Effector memory CD4-positive, alpha-beta T cell (primary cell): Measurements from ENCODE around the gene SLC25A42.

Source experiments
- DNase-seq, 3 donors: peaks; one replicate each; pipeline ENCODE4 v3.0.0-alpha.2; 2020
- H3K27ac ChIP-seq: 2 replicates; pipeline ENCODE4 v1.7.0; 2013; ENCODE audit warnings: mild to moderate bottlenecking, low read length, moderate library complexity; ENCODE audit not compliant: insufficient read depth, poor library complexity, severe bottlenecking
- H3K27me3 ChIP-seq: replicated peaks from 2 replicates; pipeline ENCODE4 v1.7.0; 2013; ENCODE audit warnings: mild to moderate bottlenecking, low read length; ENCODE audit not compliant: insufficient read depth, control insufficient read depth, poor library complexity, severe bottlenecking
- H3K36me3 ChIP-seq: 2 replicates; pipeline ENCODE4 v1.7.0; 2013; ENCODE audit warnings: mild to moderate bottlenecking, low read length, moderate library complexity; ENCODE audit not compliant: control insufficient read depth, insufficient read depth
- H3K4me1 ChIP-seq: 2 replicates; pipeline ENCODE4 v1.7.0; 2013; ENCODE audit warnings: low read length, mild to moderate bottlenecking; ENCODE audit not compliant: control insufficient read depth, insufficient read depth, poor library complexity, severe bottlenecking
- H3K4me3 ChIP-seq: 2 replicates; pipeline ENCODE4 v1.7.0; 2013; ENCODE audit warnings: low read length, low read depth, mild to moderate bottlenecking; ENCODE audit not compliant: insufficient read depth, poor library complexity, severe bottlenecking
- H3K9me3 ChIP-seq: 2 replicates; pipeline ENCODE4 v1.7.0; 2013; ENCODE audit warnings: mild to moderate bottlenecking, low read length, moderate library complexity; ENCODE audit not compliant: control insufficient read depth

The SLC25A42 gene

DNA sequence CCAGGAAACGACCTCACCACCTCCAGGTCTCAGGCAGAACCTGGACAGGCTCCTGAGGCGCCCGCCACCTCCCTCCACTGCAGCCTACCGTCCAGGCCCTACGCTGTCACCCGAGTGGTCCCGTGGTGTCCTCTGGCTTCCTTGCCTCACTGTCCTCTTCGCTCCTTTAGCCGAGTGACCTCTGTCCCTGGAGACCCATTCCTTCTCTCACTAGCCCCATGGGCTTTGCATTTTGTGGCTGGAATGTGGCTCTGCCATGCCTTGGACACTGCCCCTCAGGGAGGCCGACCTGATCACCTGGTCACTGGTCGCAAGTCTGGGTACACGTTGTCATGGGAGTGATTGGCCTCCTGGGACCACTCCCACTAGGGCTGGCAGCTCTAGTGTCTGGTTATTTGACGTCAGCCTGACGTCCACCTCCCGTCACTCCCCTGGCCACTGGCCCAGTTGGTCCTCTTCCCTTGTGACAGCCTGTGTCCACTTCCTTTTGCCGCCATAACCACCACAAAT, 17.9 kb downstream of the SLC25A42 start:
- no peaks in the 10 kb centered on the region for H3K9me3 ChIP-seq
- DNase-seq = no peak

DNA sequence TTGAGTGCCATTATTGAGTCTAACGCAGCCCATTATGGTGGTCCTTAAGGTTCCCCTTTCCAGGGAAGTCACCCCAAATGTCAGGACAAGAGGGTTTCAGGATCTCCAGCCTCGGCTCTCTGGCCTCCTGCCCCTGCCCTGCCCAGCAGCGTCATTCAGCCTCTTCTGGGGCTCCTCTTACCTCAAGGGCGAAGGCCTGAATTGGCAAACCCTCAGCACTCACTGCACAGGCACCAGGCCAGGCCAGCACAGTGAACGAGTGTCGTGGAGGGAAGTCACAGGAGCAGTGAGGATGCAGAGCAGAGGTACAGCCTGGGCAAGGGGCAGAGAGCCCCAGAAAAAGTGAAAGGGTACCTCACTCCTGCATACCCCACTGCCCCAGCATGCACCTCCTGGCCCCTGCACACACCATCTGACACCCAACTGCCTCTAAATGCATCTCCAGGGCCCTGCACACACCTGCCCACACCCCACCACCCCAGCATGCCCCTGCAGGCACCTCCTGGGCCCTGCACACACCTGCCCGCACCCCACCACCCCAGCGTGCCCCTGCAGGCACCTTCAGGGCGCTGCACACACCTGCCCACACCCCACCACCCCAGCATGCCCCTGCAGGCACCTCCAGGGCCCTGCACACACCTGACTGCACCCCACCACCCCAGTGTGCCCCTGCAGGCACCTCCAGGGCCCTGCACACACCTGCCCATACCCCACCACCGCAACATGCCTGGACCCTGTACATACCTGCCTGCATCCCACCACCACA, 19.8 kb downstream of the SLC25A42 start:
- Histone ChIP-seq H3K9me3 (no peaks in the 10 kb centered on the region), H3K4me3 (no peak overlapping the region), H3K27me3 (no peaks in the 10 kb centered on the region), H3K27ac (no peak overlapping the region), H3K36me3 (no peaks in the 10 kb centered on the region), H3K4me1 (no peaks in the 10 kb centered on the region)
- DNase-seq = no peak

More for the DNA sequence above, 17.9 kb downstream of the SLC25A42 start:
- Histone ChIP-seq H3K4me1 (no peaks in the 10 kb centered on the region), H3K36me3 (no peaks in the 10 kb centered on the region), H3K4me3 (no peak overlapping the region), H3K27me3 (no peaks in the 10 kb centered on the region), H3K27ac (no peak overlapping the region)

DNA sequence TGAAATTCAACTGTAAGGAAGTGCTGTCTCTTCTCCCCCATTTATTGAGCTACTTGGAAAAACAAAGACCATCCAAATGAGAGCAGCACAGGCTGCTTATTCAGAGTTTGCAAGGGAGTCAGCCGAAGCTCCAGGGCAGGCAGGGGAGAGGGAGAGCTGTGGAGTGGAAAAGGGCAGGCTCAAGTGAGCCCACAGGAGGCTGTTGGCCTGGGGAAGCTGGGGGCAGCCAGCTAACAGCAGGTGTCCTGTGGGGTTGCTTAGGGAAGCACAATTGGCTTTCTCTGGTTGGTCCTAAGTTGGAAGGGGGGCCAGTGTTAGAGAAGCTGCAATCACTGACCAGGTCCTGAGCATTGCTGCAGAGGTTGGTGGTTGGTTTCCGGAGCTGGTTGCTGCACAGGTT, 23.9 kb downstream of the SLC25A42 start:
- Histone ChIP-seq H3K9me3 (no peaks in the 10 kb centered on the region), H3K4me3 (no peak overlapping the region), H3K27ac (no peak overlapping the region), H3K4me1 (no peaks in the 10 kb centered on the region), H3K36me3 (no peaks in the 10 kb centered on the region), H3K27me3 (no peaks in the 10 kb centered on the region)
- DNase-seq = no peak

DNA sequence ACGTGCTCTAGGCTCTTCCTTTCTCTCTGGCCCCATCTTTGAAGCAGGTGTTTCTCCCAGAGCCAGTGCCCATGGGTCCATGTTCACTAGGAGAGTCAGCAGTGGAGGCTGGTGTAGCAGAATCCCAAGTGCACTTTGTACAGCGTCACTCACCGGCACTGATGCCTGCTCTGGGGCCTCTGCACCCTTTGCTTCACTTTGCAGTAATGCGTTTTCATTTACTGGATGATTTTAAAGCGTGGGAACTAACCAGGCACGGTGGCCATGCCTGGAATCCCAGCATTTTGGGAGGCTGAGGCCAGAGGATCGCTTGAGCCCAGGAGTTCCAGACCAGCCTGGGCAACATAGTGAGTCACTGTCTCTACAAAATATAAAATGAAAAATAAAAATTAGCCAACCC, 30.7 kb downstream of the SLC25A42 start:
- no peak overlapping the region for H3K27ac ChIP-seq
- no peak overlapping the region for H3K4me3 ChIP-seq
- DNase-seq = no peak
- no peaks in the 10 kb centered on the region for H3K36me3 ChIP-seq
- no peaks in the 10 kb centered on the region for H3K9me3 ChIP-seq
- no peaks in the 10 kb centered on the region for H3K4me1 ChIP-seq
- no peaks in the 10 kb centered on the region for H3K27me3 ChIP-seq

- Histone ChIP-seq H3K27ac (no peak overlapping the region), H3K27me3 (no peaks in the 10 kb centered on the region), H3K4me1 (no peaks in the 10 kb centered on the region), H3K36me3 (peaks cover 4% of the 10 kb centered on the region), H3K4me3 (no peak overlapping the region), H3K9me3 (no peaks in the 10 kb centered on the region)
- no peak for DNase-seq
Observed at GRCh38 chr19:19095691-19096090, 31.9 kb downstream of the SLC25A42 start.

DNA sequence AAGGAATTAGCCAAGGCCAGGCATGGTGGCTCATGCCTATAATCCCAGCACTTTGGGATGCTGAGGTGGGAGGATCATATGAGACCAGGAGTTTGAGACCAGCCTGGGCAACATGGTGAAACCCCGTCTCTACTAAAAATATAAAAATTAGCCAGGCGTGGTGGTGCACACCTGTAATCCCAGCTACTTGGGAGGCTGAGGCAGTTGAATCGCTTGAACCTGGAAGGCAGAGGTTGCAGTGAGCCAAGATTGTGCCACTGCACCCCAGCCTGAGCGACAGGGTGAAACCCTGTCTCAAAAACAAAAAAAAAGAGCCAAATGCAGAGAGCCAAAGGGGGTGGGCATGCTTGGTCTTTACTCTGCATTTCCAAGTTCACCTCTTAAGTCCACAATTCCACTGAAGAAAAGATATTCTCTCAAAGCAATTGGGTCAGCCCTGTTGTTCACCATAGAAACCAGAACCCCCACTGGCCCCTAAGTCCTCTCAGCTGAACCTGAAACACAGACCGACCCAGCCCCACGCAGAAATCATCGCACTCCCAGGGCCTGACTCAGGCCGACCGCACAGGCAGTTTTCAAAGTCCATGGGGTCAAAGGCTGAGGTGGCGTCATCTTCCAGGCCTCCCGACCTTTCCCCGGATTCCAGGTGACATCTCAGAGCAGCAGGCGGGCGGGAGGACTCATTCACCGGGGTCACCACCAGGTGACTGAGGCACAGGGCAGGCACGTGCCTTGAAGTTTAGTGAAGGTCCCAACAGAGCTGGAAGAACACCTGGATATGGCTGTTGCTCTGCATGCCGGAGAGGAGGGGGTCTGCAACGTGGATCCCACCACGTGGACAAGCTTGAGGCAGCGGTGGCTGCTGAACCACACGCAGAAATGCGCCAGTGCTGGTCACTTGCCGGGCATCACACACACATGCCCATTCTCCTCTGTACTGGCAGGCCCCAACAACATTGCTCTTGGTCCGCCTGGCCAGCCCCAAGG, 33.1 kb downstream of the SLC25A42 start:
- Histone ChIP-seq H3K27ac (no peak overlapping the region), H3K9me3 (no peaks in the 10 kb centered on the region), H3K36me3 (peaks cover 14% of the 10 kb centered on the region), H3K27me3 (no peaks in the 10 kb centered on the region), H3K4me1 (no peaks in the 10 kb centered on the region), H3K4me3 (no peak overlapping the region)
- no peak for DNase-seq

DNA sequence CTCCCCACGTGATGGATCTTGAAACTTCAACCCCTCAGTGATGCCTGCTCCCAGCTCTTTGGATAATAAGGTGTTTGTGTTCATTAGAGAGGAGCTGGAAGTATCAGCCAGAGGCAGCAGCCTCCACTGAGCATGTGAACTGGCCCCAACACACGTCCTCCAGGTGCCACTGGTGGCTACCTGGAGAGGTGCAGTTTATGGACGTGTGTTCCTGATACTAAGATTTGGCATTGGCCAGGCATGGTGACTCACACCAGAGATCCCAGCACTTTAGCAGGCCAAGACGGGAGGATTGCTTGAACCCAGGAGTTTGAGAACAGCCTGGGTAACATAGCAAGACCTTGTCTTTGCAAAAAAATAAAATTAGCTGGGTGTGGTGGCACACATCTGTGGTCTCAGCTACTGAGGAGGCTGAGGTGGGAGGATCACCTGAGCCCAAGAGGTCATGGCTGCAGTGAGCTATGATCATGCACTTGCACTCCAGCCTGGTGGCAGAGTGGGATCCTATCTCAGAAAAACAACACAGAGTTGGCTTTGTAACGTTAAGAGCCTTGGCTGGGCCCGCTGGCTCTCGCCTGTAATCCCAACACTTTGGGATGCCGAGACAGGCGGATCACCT, 34.4 kb downstream of the SLC25A42 start:
- no peaks in the 10 kb centered on the region for H3K27me3 ChIP-seq
- H3K27ac ChIP-seq = no peak overlapping the region
- H3K4me3 ChIP-seq = no peak overlapping the region
- no peaks in the 10 kb centered on the region for H3K9me3 ChIP-seq
- peaks cover 14% of the 10 kb centered on the region for H3K36me3 ChIP-seq
- H3K4me1 ChIP-seq = no peaks in the 10 kb centered on the region
- DNase-seq = no peak

DNA sequence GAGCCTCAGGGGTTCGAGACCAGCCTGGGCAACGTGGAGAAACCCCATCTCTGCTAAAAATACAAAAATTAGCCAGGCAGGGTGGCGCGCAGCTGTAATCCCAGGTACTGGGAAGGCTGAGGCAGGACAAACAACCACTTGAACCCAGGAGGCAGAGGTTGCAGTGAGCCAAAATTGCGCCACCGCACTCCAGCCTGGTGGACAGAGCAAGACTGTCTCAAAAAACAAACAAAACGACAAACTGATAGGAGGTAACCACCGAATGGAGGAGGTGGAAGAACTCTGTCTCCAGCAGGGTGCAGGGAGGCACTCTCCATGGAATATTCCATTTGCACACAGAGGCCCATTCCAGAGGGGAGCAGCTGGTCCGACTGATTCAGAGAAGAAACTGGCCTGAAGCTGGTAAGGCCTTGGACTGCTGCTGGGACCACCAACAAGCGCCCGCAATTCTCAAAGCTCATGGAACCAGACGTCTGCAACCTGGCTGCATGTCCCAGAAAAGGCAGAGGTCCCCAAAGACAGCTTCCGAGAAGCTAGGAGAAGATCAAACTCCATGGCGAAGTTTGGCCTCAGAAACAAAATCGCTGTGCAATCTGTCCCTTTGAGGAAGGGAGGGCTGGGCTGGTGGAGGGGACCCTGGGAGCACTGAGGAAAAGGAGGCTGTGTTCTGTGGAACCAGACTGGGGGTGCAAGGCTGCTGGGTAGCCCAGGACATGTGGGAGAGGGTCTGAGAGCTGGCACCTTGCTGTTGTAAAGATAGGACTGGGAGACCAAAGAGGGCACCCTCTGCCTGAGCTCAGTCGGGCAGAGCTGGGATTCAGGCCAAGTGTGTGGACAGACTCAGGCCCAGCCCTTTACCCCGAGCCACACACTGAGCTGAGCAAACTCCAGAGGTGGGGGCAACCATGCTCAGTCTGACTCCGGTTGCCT, 35.2 kb downstream of the SLC25A42 start:
- Histone ChIP-seq H3K27ac (no peak overlapping the region), H3K4me3 (no peak overlapping the region), H3K36me3 (peaks cover 14% of the 10 kb centered on the region), H3K9me3 (no peaks in the 10 kb centered on the region), H3K27me3 (no peaks in the 10 kb centered on the region), H3K4me1 (no peaks in the 10 kb centered on the region)
- DNase-seq = no peak

DNA sequence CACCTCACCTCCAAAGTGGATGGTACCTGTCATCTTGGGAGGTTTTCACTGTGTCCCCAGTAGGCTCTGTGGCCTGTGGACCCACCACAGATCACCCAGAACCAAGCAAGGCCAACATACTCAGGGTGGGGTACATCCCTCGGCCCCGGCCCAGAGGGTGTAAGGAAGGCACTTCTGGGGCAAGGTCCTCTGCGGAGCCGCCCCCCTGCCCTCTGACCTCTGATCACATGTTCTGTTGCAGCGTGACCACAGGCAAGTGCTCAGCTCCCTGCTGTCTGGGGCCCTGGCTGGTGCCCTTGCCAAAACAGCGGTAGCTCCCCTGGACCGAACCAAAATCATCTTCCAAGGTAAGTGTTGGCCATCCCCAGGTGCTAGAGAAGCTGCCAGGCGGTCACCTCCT, 37.7 kb downstream of the SLC25A42 start:
- H3K4me3 ChIP-seq = no peak overlapping the region
- DNase-seq = no peak
- H3K27me3 ChIP-seq = no peaks in the 10 kb centered on the region
- no peaks in the 10 kb centered on the region for H3K9me3 ChIP-seq
- H3K4me1 ChIP-seq = no peaks in the 10 kb centered on the region
- peaks cover 14% of the 10 kb centered on the region for H3K36me3 ChIP-seq
- H3K27ac ChIP-seq = no peak overlapping the region
